Measurements from ENCODE around the gene L3MBTL1.

- TF ChIP-seq CTCF (conservative IDR thresholded peaks at IDR 0.05 in 1 of 2, IDR thresholded peaks at IDR 0.05 in 1 of 2; ENCODE audit: low read depth in 1 of 2, low read length in 2 of 2), result no peak
- no peak for TF ChIP-seq EZH2 (IDR thresholded peaks at IDR 0.05; ENCODE audit: low read length, missing control alignments)
Measured at GRCh38 chr20:43572891-43573290, 65.4 kb downstream of the L3MBTL1 start.

Data from fibroblast of lung (primary cell).